Brain microvascular endothelial cell (primary cell): ENCODE data around the gene SNX21.

ENCODE experiments used
- DNase-seq: peaks from one replicate; pipeline ENCODE4 v3.0.0-alpha.2; 2020
- H3K27ac ChIP-seq: fragments of 250-450 bp; sonication (Bioruptor Pico); 2 replicates; pipeline ENCODE4 v1.5.1; 2020; ENCODE audit warnings: mild to moderate bottlenecking, moderate library complexity
- H3K27me3 ChIP-seq: fragments of 250-450 bp; sonication (Bioruptor Pico); replicated peaks from 2 replicates; pipeline ENCODE4 v1.5.1; 2020; ENCODE audit warnings: mild to moderate bottlenecking
- H3K36me3 ChIP-seq: fragments of 250-450 bp; sonication (Bioruptor Pico); replicated peaks from 2 replicates; pipeline ENCODE4 v1.5.1; 2020; ENCODE audit warnings: mild to moderate bottlenecking
- H3K4me3 ChIP-seq: 2 replicates; pipeline ENCODE4 v1.5.1; 2011; ENCODE audit warnings: low read depth, mild to moderate bottlenecking, control low read depth, low read length, moderate library complexity
- CTCF ChIP-seq: IDR thresholded peaks from 2 replicates; pipeline ENCODE4 v1.5.1; 2011; ENCODE audit warnings: low read depth, mild to moderate bottlenecking, moderate library complexity, low read length, control low read depth, inconsistent platforms; ENCODE audit errors: missing control alignments
- in situ Hi-C: cut with HindIII; loops from 2 replicates; pipeline ENCODE4 v1.10.0; 2017; ENCODE audit warnings: low sequenced_read_pairs, low pct_ligation_motif_present

SNX21 gene

DNA sequence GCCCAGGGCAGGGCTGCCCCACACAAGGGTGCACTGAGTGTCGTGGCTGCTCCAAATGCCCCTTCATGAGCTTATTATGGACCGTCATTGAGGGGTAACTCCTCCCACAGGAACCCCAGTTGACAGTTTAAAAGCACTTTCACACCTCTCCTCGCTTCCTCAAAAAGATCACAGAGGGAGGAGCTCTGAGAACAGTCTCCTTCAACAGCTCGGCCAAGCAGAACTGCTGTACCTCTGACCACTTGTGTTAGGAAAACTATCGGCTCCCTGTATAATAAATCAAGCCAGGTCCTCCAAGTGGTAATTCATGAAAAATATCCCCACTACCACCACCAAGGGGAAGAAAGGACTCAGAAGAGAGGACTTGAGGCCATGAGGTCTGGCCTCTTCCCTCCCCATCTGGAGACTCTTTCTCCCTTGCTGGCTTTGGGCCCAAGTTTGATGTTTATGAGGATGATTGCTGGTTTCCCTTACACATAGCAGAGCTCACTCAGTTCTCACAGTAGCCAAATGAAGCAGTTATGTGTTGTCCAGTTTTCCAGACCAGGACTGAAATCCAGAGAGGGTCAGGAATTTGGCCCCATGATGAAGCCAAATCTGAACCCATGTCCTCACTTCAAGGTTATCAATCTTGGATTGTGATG, 8.7 kb downstream of the SNX21 start:
- no peak overlapping the region for H3K27ac ChIP-seq
- in situ Hi-C loops, result no loop called here
- no peaks in the 10 kb centered on the region for H3K27me3 ChIP-seq
- no peak for TF ChIP-seq CTCF
- DNase-seq, result no peak
- H3K4me3 ChIP-seq, result no peak overlapping the region
- H3K36me3 ChIP-seq, result peaks cover 33% of the 10 kb centered on the region

DNA sequence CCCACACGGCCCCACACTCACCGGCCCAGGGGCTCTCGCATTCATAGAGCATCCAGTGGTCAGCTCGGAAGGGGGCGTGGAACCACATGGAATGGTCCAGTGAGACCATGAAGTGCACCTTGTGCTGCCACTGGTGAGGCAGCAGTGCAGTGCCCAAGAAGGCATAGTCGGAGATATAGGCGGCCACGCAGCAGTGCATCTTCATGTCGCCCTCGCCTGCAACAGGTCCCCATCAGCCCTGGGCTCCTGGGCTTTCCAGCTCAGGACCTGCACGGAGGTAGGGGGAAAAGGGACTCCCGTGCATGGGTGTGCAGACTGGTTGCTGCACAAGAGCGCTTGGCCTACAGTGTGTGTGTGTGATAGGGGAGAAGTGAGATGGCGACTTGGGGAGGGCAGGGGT, 9.9 kb downstream of the SNX21 start:
- no peak overlapping the region for H3K27ac ChIP-seq
- no peak overlapping the region for H3K4me3 ChIP-seq
- H3K36me3 ChIP-seq, result peaks cover 33% of the 10 kb centered on the region
- no peak for TF ChIP-seq CTCF
- in situ Hi-C loops, result no loop called here
- no peaks in the 10 kb centered on the region for H3K27me3 ChIP-seq
- no peak for DNase-seq

DNA sequence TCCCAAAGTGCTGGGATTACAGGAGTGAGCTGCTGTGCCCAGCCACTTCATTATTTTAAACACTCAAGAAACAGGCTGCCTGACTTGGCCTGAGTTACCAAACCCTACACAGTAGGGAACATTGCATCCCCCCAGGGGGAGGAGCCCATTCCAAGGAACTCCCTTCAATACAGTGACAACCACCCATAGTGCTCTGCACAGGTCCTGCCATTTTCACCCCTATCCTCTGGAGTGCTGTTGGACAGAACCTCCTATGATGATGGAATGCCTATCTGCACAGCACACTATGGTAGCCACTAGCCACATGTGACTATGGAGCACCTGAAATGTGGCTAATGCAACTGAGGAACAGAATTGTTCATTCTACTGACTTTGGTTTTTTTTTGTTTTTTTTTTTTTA, 11.9 kb downstream of the SNX21 start:
- no peak overlapping the region for H3K27ac ChIP-seq
- DNase-seq, result no peak
- H3K4me3 ChIP-seq, result no peak overlapping the region
- peaks cover 31% of the 10 kb centered on the region for H3K36me3 ChIP-seq
- no peaks in the 10 kb centered on the region for H3K27me3 ChIP-seq
- TF ChIP-seq CTCF, result no peak
- in situ Hi-C loops, result no loop called here

DNA sequence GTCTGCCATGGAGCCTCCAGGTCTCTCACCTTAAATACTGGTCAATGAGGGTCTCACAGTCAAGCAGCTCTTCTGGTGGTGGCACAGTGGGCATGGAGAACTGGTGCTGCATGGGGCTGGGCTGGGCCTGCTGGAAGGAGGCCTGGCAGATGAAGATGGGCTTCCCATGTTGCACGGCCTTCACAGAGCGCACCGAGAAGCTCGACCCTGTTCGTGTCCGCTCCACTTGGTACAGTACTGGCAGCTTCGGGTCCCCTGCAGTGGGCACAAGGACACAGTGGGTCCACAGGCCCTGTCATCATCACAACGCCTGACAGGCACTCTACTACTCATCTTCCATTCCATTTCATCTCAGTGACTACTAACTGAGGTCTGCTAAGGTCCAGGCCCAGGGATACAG, 14.8 kb downstream of the SNX21 start:
- DNase-seq, result no peak
- Histone ChIP-seq H3K4me3 (no peak overlapping the region), H3K27me3 (no peaks in the 10 kb centered on the region), H3K27ac (no peak overlapping the region), H3K36me3 (peaks cover 21% of the 10 kb centered on the region)
- in situ Hi-C loops, result no loop called here
- no peak for TF ChIP-seq CTCF

- in situ Hi-C loops, result no loop called here
- no peak overlapping the region for H3K27ac ChIP-seq
- H3K27me3 ChIP-seq, result no peaks in the 10 kb centered on the region
- no peak overlapping the region for H3K4me3 ChIP-seq
- peaks cover 14% of the 10 kb centered on the region for H3K36me3 ChIP-seq
- DNase-seq, result no peak
- TF ChIP-seq CTCF, result no peak
These were observed 15.5 kb downstream of the SNX21 start for GRCh38 chr20:45848969-45849582.

DNA sequence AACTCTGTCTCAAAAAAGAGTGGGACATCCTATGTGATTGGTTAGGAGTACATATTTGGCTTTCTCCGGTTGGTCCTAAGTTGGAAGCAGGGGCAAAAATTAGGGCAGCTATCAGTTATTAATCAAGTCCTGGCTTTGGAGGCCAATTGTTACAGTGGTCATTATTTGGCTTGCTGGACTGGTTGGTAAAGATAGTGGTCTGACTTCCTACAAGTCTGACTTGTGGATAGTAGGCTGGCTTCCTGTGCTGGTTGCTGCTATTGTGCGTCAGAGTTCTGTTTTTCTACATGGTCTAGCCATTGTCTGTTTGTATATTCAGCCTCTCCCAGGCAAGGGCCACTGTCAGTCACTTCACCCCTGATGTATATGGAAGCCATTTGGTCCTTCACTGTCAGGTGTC, 16.6 kb downstream of the SNX21 start:
- H3K36me3 ChIP-seq, result peaks cover 14% of the 10 kb centered on the region
- no peaks in the 10 kb centered on the region for H3K27me3 ChIP-seq
- no peak overlapping the region for H3K4me3 ChIP-seq
- in situ Hi-C loops, result no loop called here
- no peak overlapping the region for H3K27ac ChIP-seq
- TF ChIP-seq CTCF, result no peak
- DNase-seq, result no peak
